ENCODE data around the gene HK3. TPM values are rescaled to one million over a fixed set of nuclear protein-coding genes. Genes with fewer than 3 reads are reported as not detected.
"Not testable (repeated sequence)": the region's sequence is repeated elsewhere in the genome, so short reads cannot be mapped to it uniquely, and the experiment has no call there.

HK3 gene
- polyA plus RNA-seq, 1 donor from 2014 or later: 7.8 TPM

DNA sequence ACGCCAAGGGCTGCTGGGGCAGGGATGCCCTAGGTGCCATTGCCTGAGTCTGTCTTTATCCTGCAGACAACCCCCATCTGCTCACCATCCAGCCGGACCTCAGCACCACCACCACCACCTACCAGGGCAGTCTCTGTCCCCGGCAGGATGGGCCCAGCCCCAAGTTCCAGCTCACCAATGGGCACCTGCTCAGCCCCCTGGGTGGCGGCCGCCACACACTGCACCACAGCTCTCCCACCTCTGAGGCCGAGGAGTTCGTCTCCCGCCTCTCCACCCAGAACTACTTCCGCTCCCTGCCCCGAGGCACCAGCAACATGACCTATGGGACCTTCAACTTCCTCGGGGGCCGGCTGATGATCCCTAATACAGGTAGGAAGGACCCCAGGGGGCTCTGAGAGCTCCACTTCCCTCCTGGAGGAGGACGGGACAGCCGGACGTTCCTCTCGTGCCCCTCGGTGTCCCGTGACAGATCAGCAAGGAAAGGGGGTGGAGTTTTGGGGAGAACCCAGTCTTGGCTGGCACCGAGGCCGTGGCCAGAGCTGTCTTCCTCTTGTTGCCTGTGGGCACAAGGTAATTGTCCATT is 24.9 kb downstream of the HK3 start:
- H2AFZ ChIP-seq (ENCODE audit: low read depth, low read length): no peak overlapping the region
- H3K4me2 ChIP-seq (ENCODE audit: low read length): no peak overlapping the region
- H3K9ac ChIP-seq (ENCODE audit: low read length): no peak overlapping the region
- no peaks in the 10 kb centered on the region for H3F3A ChIP-seq (ENCODE audit: insufficient read depth, low read length, poor library complexity, severe bottlenecking)
- H3K79me2 ChIP-seq (replicated peaks; ENCODE audit: insufficient read depth, low read length): no peaks in the 10 kb centered on the region
- no peaks in the 10 kb centered on the region for H3K9me2 ChIP-seq (ENCODE audit: insufficient read depth, low read length)
- no peaks in the 10 kb centered on the region for H3K27me3 ChIP-seq (ENCODE audit: insufficient read depth, low read depth, low read length)
- no peaks in the 10 kb centered on the region for H3K36me3 ChIP-seq (ENCODE audit: insufficient read depth, low read length)
- no peak overlapping the region for H3K27ac ChIP-seq (ENCODE audit: low read length)
- no peaks in the 10 kb centered on the region for H3K9me3 ChIP-seq (ENCODE audit: low read length)
- no peak overlapping the region for H3K4me3 ChIP-seq (ENCODE audit: low read length)
- H4K20me1 ChIP-seq (ENCODE audit: insufficient read depth): no peaks in the 10 kb centered on the region
- TF ChIP-seq, protein P1, sequence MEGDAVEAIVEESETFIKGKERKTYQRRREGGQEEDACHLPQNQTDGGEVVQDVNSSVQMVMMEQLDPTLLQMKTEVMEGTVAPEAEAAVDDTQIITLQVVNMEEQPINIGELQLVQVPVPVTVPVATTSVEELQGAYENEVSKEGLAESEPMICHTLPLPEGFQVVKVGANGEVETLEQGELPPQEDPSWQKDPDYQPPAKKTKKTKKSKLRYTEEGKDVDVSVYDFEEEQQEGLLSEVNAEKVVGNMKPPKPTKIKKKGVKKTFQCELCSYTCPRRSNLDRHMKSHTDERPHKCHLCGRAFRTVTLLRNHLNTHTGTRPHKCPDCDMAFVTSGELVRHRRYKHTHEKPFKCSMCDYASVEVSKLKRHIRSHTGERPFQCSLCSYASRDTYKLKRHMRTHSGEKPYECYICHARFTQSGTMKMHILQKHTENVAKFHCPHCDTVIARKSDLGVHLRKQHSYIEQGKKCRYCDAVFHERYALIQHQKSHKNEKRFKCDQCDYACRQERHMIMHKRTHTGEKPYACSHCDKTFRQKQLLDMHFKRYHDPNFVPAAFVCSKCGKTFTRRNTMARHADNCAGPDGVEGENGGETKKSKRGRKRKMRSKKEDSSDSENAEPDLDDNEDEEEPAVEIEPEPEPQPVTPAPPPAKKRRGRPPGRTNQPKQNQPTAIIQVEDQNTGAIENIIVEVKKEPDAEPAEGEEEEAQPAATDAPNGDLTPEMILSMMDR (IDR thresholded peaks at IDR 0.05; ENCODE audit: poor library complexity, severe bottlenecking): no peak
- TF ChIP-seq, protein P2, sequence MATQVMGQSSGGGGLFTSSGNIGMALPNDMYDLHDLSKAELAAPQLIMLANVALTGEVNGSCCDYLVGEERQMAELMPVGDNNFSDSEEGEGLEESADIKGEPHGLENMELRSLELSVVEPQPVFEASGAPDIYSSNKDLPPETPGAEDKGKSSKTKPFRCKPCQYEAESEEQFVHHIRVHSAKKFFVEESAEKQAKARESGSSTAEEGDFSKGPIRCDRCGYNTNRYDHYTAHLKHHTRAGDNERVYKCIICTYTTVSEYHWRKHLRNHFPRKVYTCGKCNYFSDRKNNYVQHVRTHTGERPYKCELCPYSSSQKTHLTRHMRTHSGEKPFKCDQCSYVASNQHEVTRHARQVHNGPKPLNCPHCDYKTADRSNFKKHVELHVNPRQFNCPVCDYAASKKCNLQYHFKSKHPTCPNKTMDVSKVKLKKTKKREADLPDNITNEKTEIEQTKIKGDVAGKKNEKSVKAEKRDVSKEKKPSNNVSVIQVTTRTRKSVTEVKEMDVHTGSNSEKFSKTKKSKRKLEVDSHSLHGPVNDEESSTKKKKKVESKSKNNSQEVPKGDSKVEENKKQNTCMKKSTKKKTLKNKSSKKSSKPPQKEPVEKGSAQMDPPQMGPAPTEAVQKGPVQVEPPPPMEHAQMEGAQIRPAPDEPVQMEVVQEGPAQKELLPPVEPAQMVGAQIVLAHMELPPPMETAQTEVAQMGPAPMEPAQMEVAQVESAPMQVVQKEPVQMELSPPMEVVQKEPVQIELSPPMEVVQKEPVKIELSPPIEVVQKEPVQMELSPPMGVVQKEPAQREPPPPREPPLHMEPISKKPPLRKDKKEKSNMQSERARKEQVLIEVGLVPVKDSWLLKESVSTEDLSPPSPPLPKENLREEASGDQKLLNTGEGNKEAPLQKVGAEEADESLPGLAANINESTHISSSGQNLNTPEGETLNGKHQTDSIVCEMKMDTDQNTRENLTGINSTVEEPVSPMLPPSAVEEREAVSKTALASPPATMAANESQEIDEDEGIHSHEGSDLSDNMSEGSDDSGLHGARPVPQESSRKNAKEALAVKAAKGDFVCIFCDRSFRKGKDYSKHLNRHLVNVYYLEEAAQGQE (IDR thresholded peaks at IDR 0.05; ENCODE audit: borderline replicate concordance): no peak
- TF ChIP-seq TAF1 (IDR thresholded peaks at IDR 0.05; ENCODE audit: low read depth) (no peak), EZH2 (IDR thresholded peaks at IDR 0.05; ENCODE audit: borderline replicate concordance, insufficient read depth, low read length, poor library complexity, severe bottlenecking) (no peak), RAD21 (conservative IDR thresholded peaks at IDR 0.05) (no peak), EP300 (conservative IDR thresholded peaks at IDR 0.05; ENCODE audit: poor library complexity, severe bottlenecking) (no peak), MXI1 (conservative IDR thresholded peaks at IDR 0.05; ENCODE audit: poor library complexity, severe bottlenecking) (no peak), POLR2AphosphoS5 (IDR thresholded peaks at IDR 0.05) (no peak), SMC3 (conservative IDR thresholded peaks at IDR 0.05; ENCODE audit: poor library complexity) (no peak)

DNA sequence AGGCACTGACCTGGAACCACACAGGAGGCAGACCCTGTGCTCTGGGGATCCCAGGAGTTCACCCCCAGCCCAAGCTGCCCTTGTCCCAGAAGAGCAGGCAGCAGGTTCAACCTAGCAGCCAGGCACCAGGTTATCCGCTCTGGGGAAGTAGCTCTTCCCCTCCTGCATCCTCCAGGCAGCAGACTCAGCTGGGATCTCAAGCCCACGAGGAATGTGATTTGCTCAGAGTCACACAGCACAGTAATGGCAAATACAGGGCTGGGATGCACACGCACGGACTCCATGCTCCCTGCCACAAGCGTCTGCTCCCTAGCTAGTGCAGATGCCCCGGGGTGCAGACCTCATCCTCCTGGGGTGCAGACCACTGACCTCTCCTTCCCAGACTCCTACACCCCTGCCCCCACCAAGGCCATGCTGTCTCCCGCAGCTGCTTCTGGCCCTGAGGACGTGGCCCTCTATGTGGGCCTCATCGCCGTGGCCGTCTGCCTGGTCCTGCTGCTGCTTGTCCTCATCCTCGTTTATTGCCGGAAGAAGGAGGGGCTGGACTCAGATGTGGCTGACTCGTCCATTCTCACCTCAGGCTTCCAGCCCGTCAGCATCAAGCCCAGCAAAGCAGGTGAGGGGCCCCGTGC is 25.5 kb downstream of the HK3 start:
- Histone ChIP-seq H3F3A (ENCODE audit: insufficient read depth, low read length, poor library complexity, severe bottlenecking) (no peaks in the 10 kb centered on the region), H3K27ac (ENCODE audit: low read length) (no peak overlapping the region), H3K27me3 (ENCODE audit: insufficient read depth, low read depth, low read length) (no peaks in the 10 kb centered on the region), H3K79me2 (replicated peaks; ENCODE audit: insufficient read depth, low read length) (no peaks in the 10 kb centered on the region), H3K4me2 (ENCODE audit: low read length) (no peak overlapping the region), H4K20me1 (ENCODE audit: insufficient read depth) (no peaks in the 10 kb centered on the region), H3K9me3 (ENCODE audit: low read length) (no peaks in the 10 kb centered on the region), H3K9me2 (ENCODE audit: insufficient read depth, low read length) (no peaks in the 10 kb centered on the region), H3K4me3 (ENCODE audit: low read length) (no peak overlapping the region), H3K9ac (ENCODE audit: low read length) (no peak overlapping the region), H2AFZ (ENCODE audit: low read depth, low read length) (no peak overlapping the region), H3K36me3 (ENCODE audit: insufficient read depth, low read length) (no peaks in the 10 kb centered on the region)
- no peak for TF ChIP-seq SMC3 (conservative IDR thresholded peaks at IDR 0.05; ENCODE audit: poor library complexity)
- TF ChIP-seq TAF1 (IDR thresholded peaks at IDR 0.05; ENCODE audit: low read depth): no peak
- no peak for TF ChIP-seq POLR2AphosphoS5 (IDR thresholded peaks at IDR 0.05)
- TF ChIP-seq EZH2 (IDR thresholded peaks at IDR 0.05; ENCODE audit: borderline replicate concordance, insufficient read depth, low read length, poor library complexity, severe bottlenecking): no peak
- TF ChIP-seq, protein P1 (IDR thresholded peaks at IDR 0.05; ENCODE audit: poor library complexity, severe bottlenecking): no peak
- no peak for TF ChIP-seq EP300 (conservative IDR thresholded peaks at IDR 0.05; ENCODE audit: poor library complexity, severe bottlenecking)
- TF ChIP-seq MXI1 (conservative IDR thresholded peaks at IDR 0.05; ENCODE audit: poor library complexity, severe bottlenecking): no peak
- no peak for TF ChIP-seq RAD21 (conservative IDR thresholded peaks at IDR 0.05)
- TF ChIP-seq, protein P2 (IDR thresholded peaks at IDR 0.05; ENCODE audit: borderline replicate concordance): no peak

DNA sequence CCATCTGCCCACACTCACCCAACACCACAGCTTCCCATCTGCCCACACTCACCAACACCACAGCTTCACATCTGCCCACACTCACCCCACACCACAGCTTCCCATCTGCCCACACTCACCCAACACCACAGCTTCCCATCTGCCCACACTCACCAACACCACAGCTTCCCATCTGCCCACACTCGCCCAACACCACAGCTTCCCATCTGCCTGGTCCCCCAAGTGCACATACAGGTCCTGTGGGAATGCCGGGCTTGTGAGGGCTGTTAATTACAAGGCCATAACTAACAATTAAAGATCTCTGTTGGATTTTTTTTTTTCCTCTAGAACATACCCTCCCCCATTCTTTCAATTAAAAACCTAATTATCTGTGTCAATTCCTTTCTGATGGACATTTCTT is 26.1 kb downstream of the HK3 start:
- H3K9me2 ChIP-seq (ENCODE audit: insufficient read depth, low read length); H3K9ac ChIP-seq (ENCODE audit: low read length); H4K20me1 ChIP-seq (ENCODE audit: insufficient read depth); H3K4me2 ChIP-seq (ENCODE audit: low read length); H3K36me3 ChIP-seq (ENCODE audit: insufficient read depth, low read length); H3K9me3 ChIP-seq (ENCODE audit: low read length); H3K4me3 ChIP-seq (ENCODE audit: low read length); H3K27ac ChIP-seq (ENCODE audit: low read length); H2AFZ ChIP-seq (ENCODE audit: low read depth, low read length); H3K27me3 ChIP-seq (ENCODE audit: insufficient read depth, low read depth, low read length); H3K79me2 ChIP-seq (replicated peaks; ENCODE audit: insufficient read depth, low read length); H3F3A ChIP-seq (ENCODE audit: insufficient read depth, low read length, poor library complexity, severe bottlenecking): not testable (repeated sequence)

All from neural cell (in vitro differentiated cells).